T-helper 2 cell (primary cell): ENCODE results near the gene SLC30A9.
A peak's percentile ranks its signal among the peaks of the same experiment; 100 is the strongest.

ENCODE experiments used
- DNase-seq, 5 experiments: peaks; one replicate each; pipeline versions ENCODE4 v3.0.0 to v3.0.0-alpha.2; 2012 to 2022
- total RNA-seq, 2 donors: gene quantifications; one replicate each; lab custom pipeline; 2026; lab: John Stamatoyannopoulos, UW

Gene SLC30A9
- total RNA-seq: 32.4 to 59.6 reads per million in 2 donors

GRCh38 chr4:41990365-41991111 is at the start of gene SLC30A9:
Gene SLC30A9 (plus strand): TSS chr4:41990530. CDS start chr4:41990652, 122 bp downstream.
- DNase-seq: peak; percentile 79 to 97 (median 90)

- no peak for DNase-seq
Observed at GRCh38 chr4:41940834-41941233, 49.5 kb upstream of the SLC30A9 start.

GRCh38 chr4:41943506-41943905 is 46.8 kb upstream of the SLC30A9 start:
- no peak for DNase-seq

- no peak for DNase-seq
Observed at GRCh38 chr4:41944089-41944488, 46.2 kb upstream of the SLC30A9 start.

- no peak for DNase-seq
Observed at GRCh38 chr4:41949531-41949930, 40.8 kb upstream of the SLC30A9 start.

GRCh38 chr4:41957634-41958033 is 32.7 kb upstream of the SLC30A9 start:
- peak in 1 of 5 experiments; percentile 51 for DNase-seq

- DNase-seq: peak in 1 of 5 experiments; percentile 37
Observed at GRCh38 chr4:41963105-41963504, 27.2 kb upstream of the SLC30A9 start.

GRCh38 chr4:41964401-41964800 is 25.9 kb upstream of the SLC30A9 start:
- DNase-seq: no peak

- no peak for DNase-seq
Observed at GRCh38 chr4:41967392-41967791, 22.9 kb upstream of the SLC30A9 start.

GRCh38 chr4:41969671-41970070 is 20.7 kb upstream of the SLC30A9 start:
- DNase-seq: no peak

- no peak for DNase-seq
Observed at GRCh38 chr4:41975341-41975740, 15.0 kb upstream of the SLC30A9 start.

GRCh38 chr4:41976775-41977516 is 13.4 kb upstream of the SLC30A9 start:
- no peak for DNase-seq

- DNase-seq: no peak
Observed at GRCh38 chr4:41977709-41978108, 12.6 kb upstream of the SLC30A9 start.

GRCh38 chr4:41981456-41981855 is 8.9 kb upstream of the SLC30A9 start, which contains the start of gene DCAF4L1:
Gene DCAF4L1 (plus strand): TSS chr4:41981756. CDS start chr4:41981793, 37 bp downstream.
- DNase-seq: no peak

GRCh38 chr4:41982716-41983115 is 7.6 kb upstream of the SLC30A9 start:
- DNase-seq: no peak

- no peak for DNase-seq
Observed at GRCh38 chr4:41985151-41985550, 5.2 kb upstream of the SLC30A9 start.

GRCh38 chr4:41989994-41990364 is 351 bp upstream of the SLC30A9 start:
- peak in 1 of 5 experiments; percentile 41 for DNase-seq

- DNase-seq: no peak
Observed at GRCh38 chr4:41991916-41992767, 1.8 kb downstream of the SLC30A9 start.

- no peak for DNase-seq
Observed at GRCh38 chr4:41992967-41993857, 2.9 kb downstream of the SLC30A9 start.

GRCh38 chr4:41994461-41994985 is 4.2 kb downstream of the SLC30A9 start:
- DNase-seq: peak in 1 of 5 experiments; percentile 5

- DNase-seq: no peak
Observed at GRCh38 chr4:41998019-41998418, 7.7 kb downstream of the SLC30A9 start.

- no peak for DNase-seq
Observed at GRCh38 chr4:41999321-41999720, 9.0 kb downstream of the SLC30A9 start.
